Breast epithelium (tissue), 4 donors: Measurements from ENCODE around the gene HOXC11. TPM values are rescaled to one million over a fixed set of nuclear protein-coding genes. Genes with fewer than 3 reads are reported as not detected.
A peak's percentile ranks its signal among the peaks of the same experiment; 100 is the strongest.

Experiments
- DNase-seq, 2 donors: peaks; one replicate each; pipeline ENCODE4 v3.0.0-alpha.2; 2019; ENCODE audit warnings: low spot score in 2 of 2
- H3K27ac ChIP-seq, 2 donors: fragments of 200-600 bp; sonication (generic) in 1 of 2; one replicate each; pipeline ENCODE4 v1.5.1; 2016 to 2019; ENCODE audit warnings: mild to moderate bottlenecking in 1 of 2
- H3K27me3 ChIP-seq, 2 donors: fragments of 200-600 bp; sonication (generic) in 1 of 2; one replicate each; pipeline versions ENCODE4 v1.5.1 to v1.6.0; 2017 to 2019; ENCODE audit warnings: control low read depth in 1 of 2, mild to moderate bottlenecking in 1 of 2
- H3K36me3 ChIP-seq: fragments of 200-600 bp; one replicate; pipeline ENCODE4 v1.5.1; 2019
- H3K4me1 ChIP-seq, 2 donors: fragments of 200-600 bp; sonication (generic); one replicate each; pipeline ENCODE4 v1.5.1; 2016 to 2019; ENCODE audit warnings: control low read depth in 1 of 2
- H3K4me3 ChIP-seq, 3 donors: fragments of 200-600 bp; sonication (generic); 1 replicate in 2 of 3; 2 replicates in 1 of 3; pipeline ENCODE4 v1.5.1; 2016 to 2019; ENCODE audit warnings: mild to moderate bottlenecking in 3 of 3, moderate library complexity in 2 of 3
- H3K9me3 ChIP-seq, 2 donors: fragments of 200-600 bp; sonication (generic) in 1 of 2; one replicate each; pipeline ENCODE4 v1.5.1; 2016 to 2019; ENCODE audit warnings: control low read depth in 1 of 2
- POLR2A ChIP-seq: fragments of 450-650 bp; IDR thresholded peaks from one replicate; pipeline ENCODE4 v1.6.1; 2016; ENCODE audit warnings: antibody characterized with exemption, mild to moderate bottlenecking, moderate library complexity
- POLR2AphosphoS5 ChIP-seq, 3 donors: sonication (generic); formaldehyde crosslinking; IDR thresholded peaks; one replicate each; pipeline ENCODE4 v1.6.1; 2017; ENCODE audit warnings: antibody characterized with exemption in 3 of 3
- intact Hi-C: fragments of 100-400 bp; cut with DNase I; formaldehyde crosslinking; loops from one replicate; pipeline ENCODE4 v1.15.1; 2023; ENCODE audit warnings: low total_unique reads
- total RNA-seq, 3 donors: library from RNA; depleted of rRNA; stranded (reverse); fragments of >200 nt; gene quantifications; one replicate each; pipeline ENCODE4 v1.1.0, GENCODE V29; 2016
- TF ChIP-seq, protein P1 (sequence below), 3 donors: fragments of 450-650 bp; IDR thresholded peaks; one replicate each; pipeline ENCODE4 v1.5.1; 2016 to 2017; ENCODE audit warnings: antibody characterized with exemption in 3 of 3, mild to moderate bottlenecking in 3 of 3, moderate library complexity in 3 of 3

The HOXC11 gene
- total RNA-seq, 3 donors from 2014 or later, result 0.29 TPM; not detected in 2

- H3K4me1 ChIP-seq, result peaks cover 0 to 16% of the 10 kb centered on the region in 2 donors
- H3K9me3 ChIP-seq, result no peaks in the 10 kb centered on the region
- DNase-seq, result no peak
- H3K4me3 ChIP-seq, result peak overlapping the region; percentile 30 to 60 (median 30)
- H3K27me3 ChIP-seq, result no peaks in the 10 kb centered on the region
- TF ChIP-seq, protein P1, sequence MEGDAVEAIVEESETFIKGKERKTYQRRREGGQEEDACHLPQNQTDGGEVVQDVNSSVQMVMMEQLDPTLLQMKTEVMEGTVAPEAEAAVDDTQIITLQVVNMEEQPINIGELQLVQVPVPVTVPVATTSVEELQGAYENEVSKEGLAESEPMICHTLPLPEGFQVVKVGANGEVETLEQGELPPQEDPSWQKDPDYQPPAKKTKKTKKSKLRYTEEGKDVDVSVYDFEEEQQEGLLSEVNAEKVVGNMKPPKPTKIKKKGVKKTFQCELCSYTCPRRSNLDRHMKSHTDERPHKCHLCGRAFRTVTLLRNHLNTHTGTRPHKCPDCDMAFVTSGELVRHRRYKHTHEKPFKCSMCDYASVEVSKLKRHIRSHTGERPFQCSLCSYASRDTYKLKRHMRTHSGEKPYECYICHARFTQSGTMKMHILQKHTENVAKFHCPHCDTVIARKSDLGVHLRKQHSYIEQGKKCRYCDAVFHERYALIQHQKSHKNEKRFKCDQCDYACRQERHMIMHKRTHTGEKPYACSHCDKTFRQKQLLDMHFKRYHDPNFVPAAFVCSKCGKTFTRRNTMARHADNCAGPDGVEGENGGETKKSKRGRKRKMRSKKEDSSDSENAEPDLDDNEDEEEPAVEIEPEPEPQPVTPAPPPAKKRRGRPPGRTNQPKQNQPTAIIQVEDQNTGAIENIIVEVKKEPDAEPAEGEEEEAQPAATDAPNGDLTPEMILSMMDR (IDR thresholded peaks at IDR 0.05), result no peak
- no peak for TF ChIP-seq POLR2AphosphoS5 (IDR thresholded peaks at IDR 0.05)
- no peak for TF ChIP-seq POLR2A
- intact Hi-C loops, result no loop called here
- peak overlapping the region; percentile 99 for H3K27ac ChIP-seq
- no peaks in the 10 kb centered on the region for H3K36me3 ChIP-seq
Measured at GRCh38 chr12:54022960-54023884, 50.3 kb downstream of the HOXC11 start.

DNA sequence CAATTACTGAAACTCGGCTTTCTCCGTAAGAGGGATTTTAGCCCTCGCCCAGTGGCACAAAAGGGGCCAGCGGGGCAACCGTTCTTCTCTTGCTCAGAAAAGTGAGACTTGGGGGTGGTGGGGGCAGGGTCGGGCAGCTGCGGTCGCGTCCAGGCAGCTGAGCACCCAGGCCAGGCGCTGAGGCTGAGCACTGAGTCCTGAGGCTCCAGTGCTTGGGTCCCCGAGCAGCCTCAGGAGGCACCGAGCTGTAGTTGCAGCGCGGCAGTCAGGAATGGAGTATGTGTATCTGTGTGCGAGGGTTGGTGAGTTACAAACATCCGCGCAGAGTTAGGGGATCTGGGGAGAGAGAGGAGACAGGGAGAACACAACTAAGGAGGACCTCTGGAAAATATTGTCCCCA lies 51.2 kb downstream of the HOXC11 start:
- H3K9me3 ChIP-seq, result no peaks in the 10 kb centered on the region
- DNase-seq, result peak in 1 of 2 donors; percentile 47
- H3K4me1 ChIP-seq, result peaks cover 0 to 20% of the 10 kb centered on the region in 2 donors
- peak overlapping the region; percentile 30 to 60 (median 30) for H3K4me3 ChIP-seq
- peak overlapping the region; percentile 99 for H3K27ac ChIP-seq
- no peaks in the 10 kb centered on the region for H3K36me3 ChIP-seq
- intact Hi-C loops, result no loop called here
- no peaks in the 10 kb centered on the region for H3K27me3 ChIP-seq
- TF ChIP-seq, protein P1 (IDR thresholded peaks at IDR 0.05), result no peak
- TF ChIP-seq POLR2AphosphoS5 (IDR thresholded peaks at IDR 0.05), result no peak
- TF ChIP-seq POLR2A, result no peak

- intact Hi-C loops, result no loop called here
- DNase-seq, result peak in 1 of 2 donors; percentile 12
- Histone ChIP-seq H3K4me1 (peaks cover 0 to 18% of the 10 kb centered on the region in 2 donors), H3K4me3 (peak overlapping the region; percentile 30 to 60 (median 30)), H3K36me3 (no peaks in the 10 kb centered on the region), H3K27ac (peak overlapping the region; percentile 99), H3K9me3 (no peaks in the 10 kb centered on the region), H3K27me3 (no peaks in the 10 kb centered on the region)
- TF ChIP-seq POLR2AphosphoS5 (IDR thresholded peaks at IDR 0.05), result no peak
- TF ChIP-seq, protein P1 (IDR thresholded peaks at IDR 0.05), result no peak
Measured at GRCh38 chr12:54024581-54025305, 51.8 kb downstream of the HOXC11 start.

- no peaks in the 10 kb centered on the region for H3K36me3 ChIP-seq
- H3K27ac ChIP-seq, result peak overlapping the region; percentile 84 to 88
- TF ChIP-seq, protein P1 (IDR thresholded peaks at IDR 0.05), result no peak
- TF ChIP-seq POLR2AphosphoS5 (IDR thresholded peaks at IDR 0.05) (no peak), POLR2A (no peak)
- H3K27me3 ChIP-seq, result no peaks in the 10 kb centered on the region
- H3K4me3 ChIP-seq, result peak overlapping the region; percentile 24 to 51 (median 26)
- H3K9me3 ChIP-seq, result no peaks in the 10 kb centered on the region
- peak in 1 of 2 donors; percentile 31 for DNase-seq
- intact Hi-C loops, result no loop called here
- H3K4me1 ChIP-seq, result peaks cover 0 to 15% of the 10 kb centered on the region in 2 donors
Measured at GRCh38 chr12:54025499-54026405, 52.8 kb downstream of the HOXC11 start.
